ENCODE data around the gene STX2.
"Not testable (repeated sequence)": the region's sequence is repeated elsewhere in the genome, so short reads cannot be mapped to it uniquely, and the experiment has no call there.

STX2 gene

GRCh38 chr12:130838951-130839769, at the start of gene STX2:
TSS of gene STX2 (minus strand) at chr12:130839250. CDS start at chr12:130839099, 151 bp downstream.
- DNase-seq (ENCODE audit: low read depth) = peak; percentile 75

DNA sequence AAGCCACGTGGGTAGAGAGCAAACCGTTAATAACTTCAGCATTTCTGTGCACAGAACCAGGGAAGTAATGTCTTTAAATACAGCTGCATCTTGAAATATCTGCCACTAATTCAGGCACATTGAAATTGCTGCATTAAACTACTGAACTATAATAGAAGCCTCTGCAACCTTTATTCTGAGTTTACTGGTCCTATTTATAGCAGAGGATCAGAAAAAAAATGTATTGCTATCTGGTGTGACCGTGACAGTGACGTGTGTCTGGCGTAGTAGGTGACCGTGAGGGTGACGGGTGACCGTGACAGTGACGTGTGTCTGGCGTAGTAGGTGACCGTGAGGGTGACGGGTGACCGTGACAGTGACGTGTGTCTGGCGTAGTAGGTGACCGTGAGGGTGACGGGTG, 48.1 kb upstream of the STX2 start:
- not testable (repeated sequence) for DNase-seq (ENCODE audit: low read depth)

DNA sequence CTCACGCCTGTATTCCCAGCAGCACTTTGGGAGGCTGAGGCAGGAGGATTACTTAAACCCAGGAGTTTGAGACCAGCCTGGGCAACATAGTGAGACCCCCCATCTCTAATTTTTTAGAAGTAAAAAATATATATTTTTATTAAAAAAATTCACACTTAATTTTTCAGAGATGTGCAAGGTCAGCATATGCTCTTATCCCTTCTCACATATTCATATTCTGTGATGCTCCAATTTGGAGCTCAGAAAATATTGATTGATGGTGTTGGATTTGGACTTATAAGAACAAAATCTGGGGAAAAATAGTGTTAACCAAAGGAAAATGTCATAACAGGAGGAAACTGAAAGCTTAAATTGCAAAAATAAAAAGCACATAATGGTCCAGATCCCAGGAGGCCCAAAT, 42.5 kb upstream of the STX2 start:
- DNase-seq (ENCODE audit: low read depth) = no peak

DNA sequence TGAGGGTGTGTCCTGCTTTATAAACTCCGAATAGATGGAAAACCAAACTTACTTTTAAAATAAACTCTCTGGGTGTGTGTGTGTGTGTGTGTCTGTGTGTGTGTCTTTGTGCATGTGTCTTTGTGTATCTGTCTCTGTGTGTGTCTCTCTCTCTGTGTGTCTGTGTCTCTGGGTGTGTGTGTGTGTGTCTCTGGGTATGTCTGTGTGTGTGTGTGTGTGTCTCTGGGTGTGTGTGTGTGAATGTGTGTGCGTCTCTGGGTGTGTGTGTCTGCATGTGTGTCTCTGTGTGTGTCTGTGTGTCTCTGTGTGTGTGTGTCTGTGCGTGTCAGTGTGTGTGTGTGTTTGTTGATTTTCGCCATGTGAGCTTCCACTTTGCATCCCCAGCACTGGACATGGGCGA, 42.0 kb upstream of the STX2 start:
- DNase-seq (ENCODE audit: low read depth) = no peak

DNA sequence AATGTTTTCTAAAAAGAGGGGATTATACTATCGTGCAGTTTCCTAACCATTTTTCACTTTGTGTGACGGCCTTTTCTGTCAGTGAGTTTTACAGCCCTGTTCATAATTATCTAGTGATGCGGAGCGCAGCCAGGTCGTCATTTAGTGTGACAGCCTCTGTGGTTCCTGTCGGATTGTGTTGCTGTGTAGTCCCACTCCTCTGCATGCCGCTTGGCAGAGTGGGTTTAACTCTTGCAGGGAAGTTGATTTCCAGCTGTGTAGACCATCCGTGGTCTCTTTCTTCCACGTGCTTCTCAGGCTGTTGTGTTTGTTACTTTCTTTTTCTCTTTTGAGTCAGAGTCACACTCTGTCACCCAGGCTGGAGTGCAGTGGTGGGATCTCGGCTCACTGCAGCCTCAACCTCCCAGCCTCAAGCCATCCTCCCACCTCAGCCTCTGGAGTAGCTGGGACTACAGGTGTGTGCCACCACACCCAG, 41.4 kb upstream of the STX2 start:
- no peak for DNase-seq (ENCODE audit: low read depth)

DNA sequence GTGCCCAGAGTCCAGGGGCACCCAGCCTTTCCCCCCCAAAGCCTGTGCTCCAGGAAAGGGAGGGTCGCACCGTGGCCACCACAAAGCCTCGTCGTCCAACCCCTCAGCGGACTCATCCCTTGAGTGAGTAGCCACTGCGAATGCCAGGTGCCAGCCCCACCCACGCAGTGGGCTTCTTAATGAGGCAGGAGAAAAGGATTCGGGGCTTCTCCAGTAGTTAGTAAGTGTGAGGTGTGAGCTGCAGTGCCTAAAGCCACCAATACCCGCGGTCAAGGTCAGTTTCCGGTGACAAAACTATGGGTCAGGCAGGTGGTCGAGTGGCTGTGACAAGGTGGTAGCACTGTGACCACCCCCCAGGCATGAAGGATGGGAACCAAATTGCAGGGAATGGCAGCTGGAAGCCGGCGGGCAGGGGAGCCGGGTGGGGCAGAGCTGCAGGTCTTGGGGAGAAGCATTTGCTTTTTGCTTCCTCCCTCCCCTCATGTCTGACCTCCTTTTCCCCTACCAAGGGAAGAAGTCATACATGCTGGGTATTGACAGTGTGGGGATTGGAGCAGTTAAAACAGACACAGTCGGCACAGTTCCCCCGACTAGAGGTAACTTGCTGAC, 40.8 kb upstream of the STX2 start:
- DNase-seq (ENCODE audit: low read depth) = no peak

DNA sequence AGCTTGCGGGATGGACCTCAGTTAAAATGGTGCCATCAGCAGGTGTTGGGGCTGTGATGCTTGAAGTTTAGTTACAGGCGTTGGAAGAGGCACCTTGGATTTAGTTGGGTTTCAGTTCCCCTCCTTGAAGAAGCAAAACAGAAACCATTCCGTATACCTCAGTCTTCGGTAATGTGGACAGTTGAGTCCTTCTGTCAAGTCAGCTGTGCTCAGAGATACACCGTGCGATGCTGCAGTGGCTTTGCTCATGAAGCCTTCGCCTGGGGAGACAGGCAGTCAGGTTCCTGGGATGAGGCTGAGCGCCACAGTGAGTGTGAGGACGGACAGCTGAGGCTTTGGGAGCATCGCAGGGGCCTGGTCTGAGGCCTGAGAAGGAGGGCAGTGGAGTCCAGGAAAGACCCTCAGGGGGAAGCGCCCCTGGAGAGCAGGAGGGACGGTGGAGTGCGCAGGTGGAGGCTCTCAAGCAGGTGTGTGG, 40.2 kb upstream of the STX2 start:
- DNase-seq (ENCODE audit: low read depth) = no peak

DNA sequence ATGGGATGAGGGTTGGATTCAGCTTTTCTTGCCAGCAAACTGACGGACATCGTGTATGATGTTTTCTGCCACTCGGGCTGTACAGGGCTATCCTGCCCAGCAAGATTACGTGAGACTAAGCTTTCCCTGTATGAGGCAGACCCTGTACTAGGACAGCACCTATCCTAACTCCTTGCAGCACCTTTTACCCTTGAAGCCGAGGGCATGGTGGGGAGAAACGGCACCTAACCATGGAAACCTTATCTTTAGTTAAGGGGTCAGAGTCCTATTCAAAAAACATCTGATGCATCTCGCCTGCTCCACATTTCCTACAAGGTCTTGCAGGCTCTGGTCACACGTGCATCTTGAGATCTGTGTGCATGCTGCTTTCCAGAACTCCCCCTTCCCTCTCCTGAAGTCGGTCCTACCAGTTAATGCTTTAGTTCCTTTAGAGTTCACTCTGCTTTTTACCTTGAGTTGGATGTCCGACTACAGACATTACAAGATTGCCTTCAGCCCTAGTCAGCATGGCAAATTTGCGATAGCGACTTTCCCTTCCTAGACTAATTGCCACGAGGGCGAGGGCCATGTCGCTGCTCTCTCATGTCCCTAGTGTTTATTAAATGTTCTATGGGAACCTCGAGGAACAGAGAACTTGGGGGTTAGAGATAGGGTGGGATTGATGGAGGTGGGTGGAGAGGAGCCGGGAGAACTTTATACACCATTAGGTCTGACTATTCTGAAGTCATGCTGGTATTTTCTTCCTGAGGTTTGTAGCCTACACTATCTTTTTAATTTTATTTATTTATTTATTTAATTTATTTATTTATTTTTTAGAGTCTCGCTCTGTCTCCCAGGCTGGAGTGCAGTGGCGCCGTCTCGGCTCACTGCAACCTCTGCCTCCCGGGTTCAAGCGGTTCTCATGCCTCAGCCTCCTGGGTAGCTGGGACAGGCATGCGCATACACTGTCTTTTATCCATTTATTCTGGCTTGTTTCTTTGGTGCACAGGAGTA, 39.4 kb upstream of the STX2 start:
- no peak for DNase-seq (ENCODE audit: low read depth)

DNA sequence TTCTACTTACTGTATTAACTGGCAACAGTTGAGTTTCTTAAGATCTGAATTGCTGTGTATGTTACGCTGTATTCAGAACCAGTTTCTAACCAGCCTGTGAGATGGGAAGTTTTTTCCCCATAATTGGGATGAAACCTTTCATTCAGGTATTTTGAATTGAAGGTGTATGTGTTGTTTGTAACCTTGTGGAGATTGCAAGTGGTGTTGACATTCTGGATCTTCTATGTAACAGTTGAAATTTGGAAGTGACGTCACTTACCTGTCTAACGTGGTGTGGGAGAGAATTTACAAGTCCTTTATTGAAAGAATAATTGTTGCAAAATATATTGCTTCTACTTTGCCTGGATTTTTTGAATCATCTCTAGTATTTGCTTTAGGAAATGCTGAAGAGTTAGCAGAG, 38.3 kb upstream of the STX2 start:
- no peak for DNase-seq (ENCODE audit: low read depth)

DNA sequence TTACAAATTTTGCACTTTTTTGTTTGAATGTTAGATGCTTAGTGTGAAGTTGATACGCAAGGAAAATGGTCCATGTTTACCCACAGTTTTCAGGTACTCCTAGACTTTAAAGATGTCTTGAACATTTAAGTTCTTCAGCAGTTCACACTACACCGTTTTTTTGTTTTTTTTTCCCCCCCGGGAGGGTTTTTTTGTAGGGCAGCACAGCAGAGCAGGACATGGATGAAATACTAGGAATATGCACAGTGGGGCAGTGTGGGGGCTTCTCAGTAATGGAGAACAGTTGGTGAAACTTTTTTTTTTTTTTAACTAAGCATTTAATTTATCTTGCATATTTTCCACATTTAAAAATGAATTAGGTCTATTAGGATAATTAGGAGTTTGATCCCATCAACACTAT, 37.7 kb upstream of the STX2 start:
- no peak for DNase-seq (ENCODE audit: low read depth)

GRCh38 chr12:130876297-130876696, 37.2 kb upstream of the STX2 start:
- DNase-seq (ENCODE audit: low read depth) = no peak

GRCh38 chr12:130875708-130876107, 36.7 kb upstream of the STX2 start:
- DNase-seq (ENCODE audit: low read depth) = not testable (repeated sequence)

DNA sequence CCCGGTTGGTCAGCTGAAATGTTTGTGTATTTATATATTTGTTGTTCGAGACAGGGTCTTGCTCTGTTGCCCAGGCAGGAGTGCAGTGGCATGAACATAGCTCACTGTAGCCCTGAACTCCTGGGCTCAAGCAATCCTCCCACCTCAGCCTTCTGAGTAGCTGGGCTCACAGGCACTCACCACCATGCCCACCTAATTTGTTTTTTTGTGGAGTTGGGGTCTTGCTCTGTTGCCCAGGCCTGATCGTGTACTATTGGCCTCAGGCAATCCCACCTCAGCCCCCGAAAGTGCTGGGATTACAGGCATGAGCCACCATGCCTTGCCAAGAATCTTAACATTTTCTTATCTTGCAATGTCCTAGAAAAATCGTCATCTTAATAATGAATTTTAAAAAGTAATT, 36.1 kb upstream of the STX2 start:
- no peak for DNase-seq (ENCODE audit: low read depth)

DNA sequence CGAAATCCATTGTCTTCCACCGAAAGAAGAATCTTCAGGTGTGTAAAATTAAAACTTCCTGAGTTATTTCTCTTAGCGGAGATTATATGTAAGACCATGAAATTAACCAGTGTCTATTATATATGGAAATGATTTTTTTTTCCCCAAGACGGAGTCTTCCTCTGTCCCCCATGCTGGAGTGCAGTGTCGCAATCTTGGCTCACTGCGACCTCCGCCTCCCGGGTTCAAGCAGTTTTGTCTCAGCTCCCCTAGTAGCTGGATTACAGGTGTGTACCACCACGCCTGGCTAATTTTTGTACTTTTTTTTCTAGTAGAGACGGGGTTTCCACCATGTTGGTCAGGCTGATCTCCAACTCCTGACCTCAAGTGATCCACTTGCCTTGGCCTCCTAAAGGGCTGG, 35.6 kb upstream of the STX2 start:
- DNase-seq (ENCODE audit: low read depth) = no peak

- DNase-seq (ENCODE audit: low read depth) = no peak
Observed at GRCh38 chr12:130873825-130874224, 34.8 kb upstream of the STX2 start.

- no peak for DNase-seq (ENCODE audit: low read depth)
Observed at GRCh38 chr12:130873106-130873795, 34.2 kb upstream of the STX2 start.

DNA sequence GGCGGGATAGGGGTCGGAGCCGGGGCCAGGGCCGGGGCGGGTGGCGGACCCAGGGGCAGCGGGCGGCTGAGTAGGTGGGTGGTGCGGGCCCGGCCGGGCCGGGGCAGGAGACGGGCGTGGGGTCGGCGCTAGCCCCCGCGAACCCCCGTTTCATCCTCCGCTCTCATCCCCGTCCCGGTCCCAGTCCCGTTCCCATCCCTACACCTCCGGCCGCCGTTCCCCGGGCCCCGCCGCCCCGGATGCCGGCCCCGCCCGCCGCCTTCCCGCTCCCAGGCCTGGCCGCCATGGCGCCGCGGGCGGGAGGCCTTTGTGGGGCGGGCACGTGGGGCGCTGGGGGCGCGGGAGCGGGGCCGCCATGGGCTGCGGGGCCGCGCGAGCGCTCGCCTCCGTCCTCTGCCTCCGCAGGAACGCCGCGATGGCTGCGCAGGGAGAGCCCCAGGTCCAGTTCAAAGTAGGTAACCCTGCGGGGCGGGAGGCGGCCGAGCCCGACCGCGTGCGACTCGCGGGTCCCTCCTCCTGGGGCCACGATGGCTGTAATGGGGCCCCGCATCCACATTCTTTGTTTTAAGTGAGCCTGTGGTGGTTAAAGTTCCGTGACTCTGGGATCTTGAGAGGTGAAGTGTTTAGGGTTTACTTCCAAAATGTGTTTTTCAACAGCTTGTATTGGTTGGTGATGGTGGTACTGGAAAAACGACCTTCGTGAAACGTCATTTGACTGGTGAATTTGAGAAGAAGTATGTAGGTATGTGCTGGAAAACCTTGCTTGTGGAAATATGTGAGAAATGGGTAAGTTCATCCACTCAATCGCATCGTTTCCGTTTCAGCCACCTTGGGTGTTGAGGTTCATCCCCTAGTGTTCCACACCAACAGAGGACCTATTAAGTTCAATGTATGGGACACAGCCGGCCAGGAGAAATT, 33.4 kb upstream of the STX2 start:
- DNase-seq (ENCODE audit: low read depth) = no peak

- DNase-seq (ENCODE audit: low read depth) = peak; percentile 81
Observed at GRCh38 chr12:130871286-130872178, 32.5 kb upstream of the STX2 start, which contains the start of gene RAN. TSS of gene RAN (plus strand) at chr12:130872066. CDS start at chr12:130872594, 528 bp downstream.

All from stimulated activated CD8-positive, alpha-beta memory T cell treated with anti-CD3 and anti-CD28 coated beads, Interleukin-12 subunit alpha, Interleukin-12 subunit beta, amount 100 ng/mL, for 1 hour (primary cell).